Calu3 (cell line): ENCODE results near the gene CRABP2. TPM values are rescaled to one million over a fixed set of nuclear protein-coding genes. Genes with fewer than 3 reads are reported as not detected.

Experiments used
- BruUV-seq: library from RNA; stranded (reverse); fragments of 400-500 nt; replicated peaks from 2 replicates; lab custom pipeline; 2021; lab: Mats Ljungman, UMichigan
- CTCF ChIA-PET: fragments of 300-600 bp; sonication (Branson Sonifier 250); formaldehyde crosslinking; loops from one replicate; lab custom pipeline; 2022; ENCODE audit warnings: antibody characterized with exemption; lab: Charles Lee
- DNase-seq: peaks from one replicate; pipeline ENCODE4 v3.0.0; 2022
- H3K27ac Mint-ChIP-seq: one replicate; pipeline ENCODE4 v1.8.0; 2022; ENCODE audit warnings: mixed read lengths; ENCODE audit not compliant: unreplicated experiment
- H3K27me3 Mint-ChIP-seq: one replicate; pipeline ENCODE4 v1.8.0; 2022; ENCODE audit warnings: mixed read lengths; ENCODE audit not compliant: unreplicated experiment
- H3K36me3 Mint-ChIP-seq: one replicate; pipeline ENCODE4 v1.8.0; 2022; ENCODE audit warnings: mild to moderate bottlenecking, moderate library complexity, mixed read lengths; ENCODE audit not compliant: insufficient read depth, unreplicated experiment
- H3K4me1 Mint-ChIP-seq: one replicate; pipeline ENCODE4 v1.8.0; 2022; ENCODE audit warnings: mild to moderate bottlenecking, low read depth, mixed read lengths; ENCODE audit not compliant: unreplicated experiment
- H3K4me3 Mint-ChIP-seq: one replicate; pipeline ENCODE4 v1.8.0; 2022; ENCODE audit warnings: mild to moderate bottlenecking, low read depth, moderate library complexity, mixed read lengths; ENCODE audit not compliant: unreplicated experiment
- H3K9me3 Mint-ChIP-seq: one replicate; pipeline ENCODE4 v1.8.0; 2022; ENCODE audit warnings: low read depth, mixed read lengths; ENCODE audit not compliant: unreplicated experiment
- CTCF ChIP-seq: fragments of 200-600 bp; IDR thresholded peaks from one replicate; pipeline ENCODE4 v1.8.0; 2022; ENCODE audit warnings: antibody characterized with exemption; ENCODE audit not compliant: unreplicated experiment
- intact Hi-C: fragments of 100-400 bp; cut with micrococcal nuclease; formaldehyde crosslinking; loops from one replicate; pipeline ENCODE4 v1.10.0; 2022; ENCODE audit not compliant: unreplicated experiment
- total RNA-seq: library from RNA; stranded (reverse); gene quantifications from 2 replicates; pipeline ENCODE4 v1.2.3, GENCODE V29; 2022

The CRABP2 gene
- total RNA-seq, 1 experiment from 2014 or later, result 17.6 TPM

DNA sequence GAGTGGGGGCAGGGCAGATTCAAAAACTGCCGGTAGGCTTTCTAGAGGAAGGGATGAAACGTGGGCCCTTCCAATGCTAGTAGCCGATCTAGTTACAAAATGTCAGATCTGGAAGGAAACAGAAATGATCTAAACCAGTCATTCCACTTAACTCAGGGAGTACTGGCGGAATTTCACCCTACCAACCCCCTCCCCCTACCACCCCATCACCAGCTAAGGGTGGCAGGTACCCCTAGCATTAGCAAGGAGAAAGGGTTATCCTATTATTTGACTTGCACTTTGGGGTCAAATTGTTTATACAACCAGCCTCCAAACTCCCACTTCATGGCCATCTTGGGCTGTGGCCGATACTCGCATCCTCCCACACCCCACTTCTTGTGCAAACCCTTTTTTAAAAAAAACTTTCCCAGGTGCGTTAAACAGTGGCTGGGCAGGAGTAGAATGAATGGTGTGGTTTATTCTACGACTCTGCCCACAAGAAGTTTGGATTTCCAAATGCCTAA is 36.1 kb upstream of the CRABP2 start:
- H3K4me1 Mint-ChIP-seq, result peaks cover 53% of the 10 kb centered on the region
- TF ChIP-seq CTCF, result no peak
- intact Hi-C loops, result loop anchor here (1.0 kb wide), 1 partner anchor 26 kb away; the partner anchor contains the start of gene PRCC
- H3K27me3 Mint-ChIP-seq, result no peaks in the 10 kb centered on the region
- BruUV-seq, result TSS peak; percentile 50
- peak overlapping the region; percentile 74 for H3K27ac Mint-ChIP-seq
- peak overlapping the region; percentile 96 for H3K4me3 Mint-ChIP-seq
- peaks cover 85% of the 10 kb centered on the region for H3K36me3 Mint-ChIP-seq
- H3K9me3 Mint-ChIP-seq, result no peaks in the 10 kb centered on the region
- DNase-seq, result no peak
- CTCF ChIA-PET, result interaction anchor here (0.6 to 1.9 kb wide), 10 partner anchors 8 to 186 kb away, joined by 3 to 13 read pairs (median 4); partner anchors contain the start of genes HDGF, ISG20L2, METTL25B and PRCC

DNA sequence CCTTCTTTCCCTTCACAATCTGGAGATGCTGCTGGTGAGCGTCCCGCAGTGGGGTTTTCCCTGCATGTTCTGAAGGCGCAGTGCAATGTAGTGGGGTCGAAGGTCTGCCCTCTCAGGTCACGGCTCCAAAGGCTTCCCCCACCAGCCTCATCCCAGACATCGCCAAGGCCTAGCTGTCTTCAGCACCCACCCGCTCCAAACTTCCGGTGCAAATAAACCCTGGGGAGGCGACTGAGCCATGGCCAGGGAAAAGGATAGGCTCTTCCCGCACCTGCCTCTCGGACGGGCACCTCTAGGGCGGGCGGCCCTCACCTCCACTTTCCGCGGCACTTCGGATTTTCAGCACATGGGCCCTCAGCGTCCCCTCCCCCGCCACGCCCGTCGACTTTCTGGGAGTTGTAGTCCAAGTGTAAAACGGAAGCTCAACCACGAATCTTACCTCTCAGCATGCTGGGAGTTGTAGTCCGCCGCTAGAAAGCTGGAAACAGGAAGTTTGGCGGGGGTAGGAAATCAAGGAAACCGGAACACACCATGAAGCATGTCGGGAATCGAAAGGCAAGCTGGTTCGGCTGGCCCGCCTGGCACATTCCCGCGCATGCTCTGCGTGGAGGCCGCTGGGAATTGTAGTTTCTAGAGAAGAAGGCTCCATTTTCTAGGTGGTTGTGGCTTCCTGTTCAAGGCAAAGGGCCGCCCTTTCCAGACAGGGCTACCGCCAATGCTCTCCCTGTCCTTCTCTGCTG is 35.5 kb upstream of the CRABP2 start, which contains the start of gene MRPL24:
Gene MRPL24, minus strand, starts transcription at position 348 of the 740 bp plus-strand sequence. CDS start 2,384 bp downstream, outside the sequence.
- BruUV-seq, result no TSS peak
- Mint-ChIP-seq H3K27me3 (no peaks in the 10 kb centered on the region), H3K36me3 (peaks cover 85% of the 10 kb centered on the region), H3K4me1 (peaks cover 47% of the 10 kb centered on the region), H3K4me3 (peak within 1 kb of the TSS; percentile 96), H3K9me3 (no peaks in the 10 kb centered on the region), H3K27ac (peak within 1 kb of the TSS; percentile 74)
- TF ChIP-seq CTCF, result no peak
- DNase-seq, result peak; percentile 97
- CTCF ChIA-PET, result interaction anchor here (0.6 to 1.9 kb wide), 11 partner anchors 9 to 187 kb away, joined by 3 to 13 read pairs (median 4); partner anchors contain the start of genes HDGF, ISG20L2, METTL25B and PRCC
- intact Hi-C loops, result loop anchor here (1.0 kb wide), 1 partner anchor 26 kb away; the partner anchor contains the start of gene PRCC

DNA sequence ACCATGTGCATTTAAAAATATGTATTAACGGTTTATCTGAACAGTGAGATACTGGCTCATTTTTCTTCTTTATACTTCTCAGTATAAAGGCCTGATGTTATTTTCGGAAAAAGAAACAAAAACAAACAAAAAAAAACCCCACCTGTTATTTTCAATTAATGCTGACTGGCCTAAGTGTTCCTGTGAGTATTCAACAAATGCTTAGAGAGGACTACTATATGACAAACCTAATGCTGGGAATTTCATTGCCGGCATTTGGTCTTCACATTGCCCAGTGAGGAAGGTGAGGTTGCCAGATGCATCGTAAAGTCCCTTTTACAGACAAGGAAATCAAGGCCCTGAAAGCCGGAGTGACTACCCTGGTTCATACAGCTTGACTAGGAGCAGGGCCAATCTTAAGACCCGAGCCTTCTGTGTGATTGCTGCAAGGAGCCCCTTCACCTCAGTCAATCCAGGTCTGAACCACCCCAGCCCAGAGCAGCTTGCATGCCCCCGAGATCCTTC is 34.9 kb upstream of the CRABP2 start:
- Mint-ChIP-seq H3K4me1 (peaks cover 40% of the 10 kb centered on the region), H3K9me3 (no peaks in the 10 kb centered on the region), H3K27ac (peak overlapping the region; percentile 74), H3K27me3 (no peaks in the 10 kb centered on the region), H3K4me3 (peak overlapping the region; percentile 96), H3K36me3 (peaks cover 85% of the 10 kb centered on the region)
- TF ChIP-seq CTCF, result no peak
- BruUV-seq, result TSS peak; percentile 5
- intact Hi-C loops, result no loop called here
- no peak for DNase-seq
- CTCF ChIA-PET, result interaction anchor here (0.8 to 1.9 kb wide), 5 partner anchors 10 to 51 kb away, joined by 3 to 9 read pairs (median 5); partner anchors contain the start of genes HDGF, ISG20L2 and METTL25B

DNA sequence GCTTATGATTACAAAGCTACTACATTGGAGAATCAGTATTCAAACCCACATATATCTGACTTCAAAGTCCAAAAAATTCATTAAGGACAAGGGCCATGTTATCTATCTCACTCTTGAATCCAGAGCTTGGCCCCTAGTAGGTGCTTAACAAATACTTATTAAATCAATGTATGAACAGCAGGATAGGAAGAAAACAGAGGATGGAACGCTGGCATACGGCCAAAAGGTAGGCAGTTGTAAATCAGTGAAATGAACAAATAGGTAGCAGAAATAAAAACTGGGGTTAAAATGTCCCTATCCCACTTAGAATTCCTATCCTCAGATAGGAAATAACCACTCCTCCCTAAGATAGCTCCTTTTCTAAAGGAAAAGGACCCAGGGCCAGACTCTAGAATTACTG is 33.5 kb upstream of the CRABP2 start:
- H3K4me1 Mint-ChIP-seq, result peaks cover 32% of the 10 kb centered on the region
- BruUV-seq, result no TSS peak
- H3K9me3 Mint-ChIP-seq, result no peaks in the 10 kb centered on the region
- CTCF ChIA-PET, result interaction anchor here (0.9 kb wide), 1 partner anchor 34 kb away, joined by 3 read pairs; no protein-coding TSS in a partner anchor
- intact Hi-C loops, result no loop called here
- DNase-seq, result no peak
- TF ChIP-seq CTCF, result no peak
- H3K4me3 Mint-ChIP-seq, result peak overlapping the region; percentile 14
- H3K27me3 Mint-ChIP-seq, result no peaks in the 10 kb centered on the region
- peak overlapping the region; percentile 43 for H3K27ac Mint-ChIP-seq
- H3K36me3 Mint-ChIP-seq, result peaks cover 78% of the 10 kb centered on the region
